ENCODE data around the gene CCS. TPM values are rescaled to one million over a fixed set of nuclear protein-coding genes. Genes with fewer than 3 reads are reported as not detected.

CCS gene
- total and polyA plus RNA-seq, 2 of the 4 experiments (the other 2 are of a cell fraction) = 20.1 to 53.0 TPM

- peak; percentile 87 for TF ChIP-seq USF2 (IDR thresholded peaks at IDR 0.05; ENCODE audit: low read depth, low read length)
Measured at GRCh38 chr11:66568124-66568916, 24.7 kb upstream of the CCS start, which contains the start of gene CTSF (continued).

GRCh38 chr11:66569076-66569475 lies 23.9 kb upstream of the CCS start:
- H3K36me3 ChIP-seq (ENCODE audit: control insufficient read depth, insufficient read depth, low read length) = peaks cover 3% of the 10 kb centered on the region; the same call in 1 of the 2 replicates
- no peak overlapping the region for H3K9ac ChIP-seq (ENCODE audit: low read depth, low read length)
- no peak overlapping the region for H2BK20ac ChIP-seq (ENCODE audit: low read depth, low read length)
- no peak overlapping the region for H3K18ac ChIP-seq (ENCODE audit: low read depth, low read length)
- H2AK9ac ChIP-seq (replicated peaks; ENCODE audit: low read depth, low read length, poor library complexity) = no peak overlapping the region
- no peaks in the 10 kb centered on the region for H4K20me1 ChIP-seq (ENCODE audit: insufficient read depth, low read length)
- H3K79me1 ChIP-seq (ENCODE audit: low read depth in 1 of 2, low read length in 2 of 2) = no peaks in the 10 kb centered on the region
- no peak overlapping the region for H2AK5ac ChIP-seq (ENCODE audit: low read depth, low read length)
- H3K4me2 ChIP-seq (ENCODE audit: low read depth, low read length) = no peak overlapping the region
- no peak overlapping the region for H4K5ac ChIP-seq (ENCODE audit: low read depth, low read length)
- no peaks in the 10 kb centered on the region for H3K9me3 ChIP-seq (ENCODE audit: control insufficient read depth, insufficient read depth, low read length)
- H3K9me1 ChIP-seq (ENCODE audit: insufficient read depth, low read length) = peaks cover 6% of the 10 kb centered on the region; the same call in 1 of the 2 replicates
- CTCF ChIA-PET = interaction anchor here (0.8 to 1.0 kb wide), 2 partner anchors 25 to 109 kb away, joined by 4 read pairs; partner anchors contain the start of gene RBM4B
- no peak overlapping the region for H3K56ac ChIP-seq (ENCODE audit: extremely low read depth, insufficient read depth, low read length)
- H2AFZ ChIP-seq (replicated peaks; ENCODE audit: low read length, poor library complexity) = no peak overlapping the region
- POLR2A ChIA-PET (ENCODE audit: unreplicated experiment) = interaction anchor here (0.6 kb wide), 1 partner anchor 31 kb away, joined by 3 read pairs; no protein-coding TSS in a partner anchor
- peaks cover 3% of the 10 kb centered on the region; the same call in 1 of the 2 replicates for H3K4me1 ChIP-seq (ENCODE audit: control insufficient read depth, insufficient read depth, low read length)
- H2BK120ac ChIP-seq (ENCODE audit: low read depth, low read length) = no peak overlapping the region
- intact Hi-C loops (cut with micrococcal nuclease) (no loop called here), in situ Hi-C loops (cut with MboI; ENCODE audit: low sequenced_read_pairs) (no loop called here), dilution Hi-C loops (cut with HindIII; ENCODE audit: low sequenced_read_pairs, unreplicated experiment) (no loop called here)
- H2BK15ac ChIP-seq (ENCODE audit: low read depth, low read length) = no peak overlapping the region
- peaks cover 2% of the 10 kb centered on the region; the same call in 1 of the 2 replicates for H3K27me3 ChIP-seq (ENCODE audit: control insufficient read depth, insufficient read depth, low read length)
- no peak overlapping the region for H3K27ac ChIP-seq (ENCODE audit: insufficient read depth, low read length)
- no peak overlapping the region for H4K91ac ChIP-seq (ENCODE audit: insufficient read depth, low read depth, low read length)
- no peak for ATAC-seq (ENCODE audit: low read depth)
- no peak overlapping the region for H3K4me3 ChIP-seq (ENCODE audit: insufficient read depth, low read depth, low read length)
- H2BK5ac ChIP-seq (ENCODE audit: low read depth, low read length, poor library complexity, severe bottlenecking) = no peak overlapping the region
- H3K23ac ChIP-seq (ENCODE audit: low read depth, low read length) = no peak overlapping the region
- H4K8ac ChIP-seq (ENCODE audit: low read depth in 2 of 2, low read length in 2 of 2) = no peak overlapping the region
- 100% methylated on average over 1 of the region's 7 CpGs; no CpG with 5 or more reads in 1 of the 2 experiments for WGBS, 2 experiments (ENCODE audit: extremely low coverage in 2 of 2, insufficient read length in 1 of 2)
- no peak overlapping the region for H3K4ac ChIP-seq (ENCODE audit: low read depth, low read length)
- DNase-seq = no peak
- H3K14ac ChIP-seq (replicated peaks; ENCODE audit: low read depth, low read length) = no peak overlapping the region
- no TSS peak for BruUV-seq (replicated peaks)
- TF ChIP-seq ELK1 (IDR thresholded peaks at IDR 0.05; ENCODE audit: borderline replicate concordance, low read depth, low read length) (no peak), CTCF (conservative IDR thresholded peaks at IDR 0.05; ENCODE audit: low read depth, low read length) (no peak), RAD21 (IDR thresholded peaks at IDR 0.05; ENCODE audit: low read length) (no peak), POLR2A (IDR thresholded peaks at IDR 0.05; ENCODE audit: low read depth, low read length) (no peak), MAZ (IDR thresholded peaks at IDR 0.05; ENCODE audit: borderline replicate concordance, low read depth, low read length) (no peak), CHD1 (IDR thresholded peaks at IDR 0.05; ENCODE audit: low read depth, low read length) (no peak), NFE2L2 (IDR thresholded peaks at IDR 0.05; ENCODE audit: low read depth, low read length) (no peak), MAFK (IDR thresholded peaks at IDR 0.05; ENCODE audit: low read depth, low read length) (no peak), RFX5 (IDR thresholded peaks at IDR 0.05; ENCODE audit: low read depth, low read length) (no peak), RCOR1 (IDR thresholded peaks at IDR 0.05; ENCODE audit: insufficient replicate concordance, low read length) (no peak), CEBPB (IDR thresholded peaks at IDR 0.05; ENCODE audit: low read depth, low read length) (no peak), FOS (IDR thresholded peaks at IDR 0.05; ENCODE audit: low read depth, low read length) (no peak)

Data from IMR-90 (cell line).